HepG2 (cell line): Measurements from ENCODE around the gene ZNF597. TPM values are rescaled to one million over a fixed set of nuclear protein-coding genes. Genes with fewer than 3 reads are reported as not detected.

ENCODE experiments used
- ATAC-seq: fragments of 200-7000 bp; cut with Tn5 transposase; 3 replicates; pipeline ENCODE4 v1.9.1; 2020; ENCODE audit warnings: mild to moderate bottlenecking, moderate library complexity
- BruUV-seq: library from RNA; stranded (reverse); fragments of 400-500 nt; replicated peaks from 2 replicates; lab custom pipeline; 2021; lab: Mats Ljungman, UMichigan
- CTCF ChIA-PET: fragments of 300-600 bp; formaldehyde crosslinking; extraction: SDS; loops from one replicate; lab custom pipeline; 2021; ENCODE audit warnings: low total read pairs, inconsistent platforms, low intra/inter-chr PET ratio; lab: Yijun Ruan, JAX
- POLR2A ChIA-PET: fragments of 350-600 bp; sonication (Branson Sonifier 250); formaldehyde crosslinking; loops from one replicate; lab custom pipeline; 2020; ENCODE audit warnings: antibody characterized with exemption, inconsistent platforms; lab: Yijun Ruan, JAX
- DNase-seq: peaks from one replicate; pipeline ENCODE4 v3.0.0-alpha.2; 2015; ENCODE audit warnings: low spot score
- FAIRE-seq: peaks from 3 replicates; lab custom pipeline; 2011; peaks lifted over from hg19 to GRCh38; lab: Jason Lieb, UNC
- H2AFZ ChIP-seq: one replicate; pipeline ENCODE4 v1.6.1; 2011; ENCODE audit warnings: low read length, inconsistent platforms
- H3K27ac ChIP-seq: fragments of 300-600 bp; 3 replicates; pipeline ENCODE4 v1.8.0; 2011; ENCODE audit warnings: mixed run types, mild to moderate bottlenecking, mixed read lengths, low read length, inconsistent platforms; ENCODE audit not compliant: insufficient read depth; ENCODE audit errors: extremely low read length
- H3K27me3 ChIP-seq, 2 experiments: fragments of 200-600 bp in 1 of 2; 2 replicates in 1 of 2; 3 replicates in 1 of 2; pipeline versions ENCODE4 v1.6.0 to v1.8.0; 2011; ENCODE audit warnings: low read length in 2 of 2, mild to moderate bottlenecking in 2 of 2, moderate library complexity in 2 of 2, inconsistent platforms in 1 of 2; ENCODE audit not compliant: insufficient read depth in 2 of 2, control insufficient read depth in 1 of 2
- H3K36me3 ChIP-seq, 2 experiments: fragments of 200-600 bp in 1 of 2; replicated peaks in 1 of 2; 2 replicates in 1 of 2; 3 replicates in 1 of 2; pipeline versions ENCODE4 v1.5.1 to v1.8.0; 2011; ENCODE audit warnings: low read length in 2 of 2, inconsistent platforms in 1 of 2; ENCODE audit not compliant: insufficient read depth in 2 of 2, control insufficient read depth in 1 of 2
- H3K4me1 ChIP-seq: 2 replicates; pipeline ENCODE4 v1.5.1; 2012; ENCODE audit warnings: low read length, inconsistent platforms; ENCODE audit not compliant: insufficient read depth
- H3K4me2 ChIP-seq: 2 replicates; pipeline ENCODE4 v1.6.0; 2011; ENCODE audit warnings: low read depth, low read length, inconsistent platforms
- H3K4me3 ChIP-seq, 3 experiments: fragments of 200-600 bp in 1 of 3; sonication (generic), shearing (Covaris generic) in 1 of 3; replicated peaks in 1 of 3; 2 replicates each; pipeline ENCODE4 v1.5.1; 2011 to 2016; ENCODE audit warnings: low read length in 3 of 3, inconsistent platforms in 2 of 3, low read depth in 2 of 3, mild to moderate bottlenecking in 2 of 3, control low read depth in 1 of 3, mixed read lengths in 1 of 3; ENCODE audit not compliant: insufficient read depth in 1 of 3
- H3K79me2 ChIP-seq: one replicate; pipeline ENCODE4 v1.6.1; 2011; ENCODE audit warnings: low read length, inconsistent platforms; ENCODE audit not compliant: insufficient read depth
- H3K9ac ChIP-seq: 2 replicates; pipeline ENCODE4 v1.6.0; 2011; ENCODE audit warnings: mild to moderate bottlenecking, low read depth, low read length, inconsistent platforms; ENCODE audit not compliant: insufficient read depth
- H3K9me3 ChIP-seq: 2 replicates; pipeline ENCODE4 v1.5.1; 2012; ENCODE audit warnings: mild to moderate bottlenecking, low read length
- H4K20me1 ChIP-seq: 2 replicates; pipeline ENCODE4 v1.6.0; 2011; ENCODE audit warnings: inconsistent platforms, mild to moderate bottlenecking, low read length, moderate library complexity; ENCODE audit not compliant: insufficient read depth
- ELF1 ChIP-seq: sonication (generic); formaldehyde crosslinking; IDR thresholded peaks from 2 replicates; pipeline ENCODE4 v1.4.0; 2020; ENCODE audit warnings: missing genetic modification reagents
- MED13 ChIP-seq: sonication (generic); formaldehyde crosslinking; IDR thresholded peaks from 2 replicates; pipeline ENCODE4 v1.5.0; 2020; ENCODE audit warnings: missing genetic modification reagents
- NR2F2 ChIP-seq: IDR thresholded peaks from 2 replicates; pipeline ENCODE4 v1.6.1; 2012; ENCODE audit warnings: low read depth, inconsistent platforms, borderline replicate concordance
- REPIN1 ChIP-seq: sonication (generic); formaldehyde crosslinking; IDR thresholded peaks from 2 replicates; pipeline ENCODE4 v1.8.0; 2022; ENCODE audit warnings: missing genetic modification reagents, low read depth, mild to moderate bottlenecking, borderline replicate concordance
- SMAD9 ChIP-seq: sonication (generic); formaldehyde crosslinking; IDR thresholded peaks from 2 replicates; pipeline ENCODE4 v1.5.1; 2020; ENCODE audit warnings: mild to moderate bottlenecking, missing genetic modification reagents
- STAT5B ChIP-seq: sonication (generic); formaldehyde crosslinking; IDR thresholded peaks from 2 replicates; pipeline ENCODE4 v1.4.0; 2020; ENCODE audit warnings: missing genetic modification reagents
- ZIK1 ChIP-seq: sonication (generic); formaldehyde crosslinking; IDR thresholded peaks from 2 replicates; pipeline ENCODE4 v1.5.0; 2020; ENCODE audit warnings: mild to moderate bottlenecking, low read depth, missing genetic modification reagents, borderline replicate concordance
- ZNF20 ChIP-seq: sonication (generic); formaldehyde crosslinking; IDR thresholded peaks from 2 replicates; pipeline ENCODE4 v1.4.0; 2020; ENCODE audit warnings: mild to moderate bottlenecking, moderate library complexity, missing genetic modification reagents
- WGBS: methylation state at CpG from one replicate; pipeline ENCODE4 v1.1.6; 2017; ENCODE audit warnings: low lambda C conversion rate; 5-methylcytosine and 5-hydroxymethylcytosine counted together
- in situ Hi-C: cut with HindIII; loops from 2 replicates; pipeline ENCODE4 v1.10.0; 2017; ENCODE audit warnings: low pct_unique_long_range_greater_than_20kb; ENCODE audit not compliant: extremely low pct_ligation_motif_present
- intact Hi-C: fragments of 100-400 bp; cut with micrococcal nuclease; formaldehyde crosslinking; loops from one replicate; pipeline ENCODE4 v1.10.0; 2022; ENCODE audit not compliant: unreplicated experiment
- polyA plus RNA-seq, 8 experiments: library from polyadenylated mRNA; depleted of rRNA in 3 of 8; stranded (reverse) in 7 of 8; unstranded in 1 of 8; fragments of >200 nt; fragmentation: Illumina TruSeq in 4 of 8; extraction: Trizol in 4 of 8; gene quantifications; 2 replicates each; pipeline versions ENCODE4 v1.2.1 to v1.2.3, GENCODE V29; 2011 to 2016; ENCODE audit warnings: low read depth in 4 of 8, missing spikeins in 1 of 8, mixed read lengths in 1 of 8; ENCODE audit not compliant: insufficient read depth in 1 of 8
- total RNA-seq, 5 experiments: library from RNA; depleted of rRNA; stranded (reverse); fragments of >200 nt; fragmentation: Illumina TruSeq; extraction: Trizol; gene quantifications; 2 replicates each; pipeline ENCODE4 v1.2.3, GENCODE V29; 2016; ENCODE audit warnings: low read depth in 1 of 5
- TF ChIP-seq, protein P1 (sequence below): sonication (generic); formaldehyde crosslinking; IDR thresholded peaks from 2 replicates; pipeline ENCODE4 v1.4.0; 2020; ENCODE audit warnings: missing genetic modification reagents
- TF ChIP-seq, protein P2 (sequence below): sonication (generic); formaldehyde crosslinking; IDR thresholded peaks from 2 replicates; pipeline ENCODE4 v1.4.0; 2020; ENCODE audit warnings: missing genetic modification reagents
- TF ChIP-seq, protein P3 (sequence below): sonication (generic); formaldehyde crosslinking; IDR thresholded peaks from 2 replicates; pipeline ENCODE4 v1.5.0; 2020; ENCODE audit warnings: mild to moderate bottlenecking, missing genetic modification reagents
- TF ChIP-seq, protein P4 (sequence below): IDR thresholded peaks from 2 replicates; pipeline ENCODE4 v1.6.1; 2016

Gene ZNF597
- total and polyA plus RNA-seq, 2 of the 13 experiments (the other 11 are each of a cell fraction or from before 2014, with no cell fraction given) = 1.3 to 2.4 TPM

DNA sequence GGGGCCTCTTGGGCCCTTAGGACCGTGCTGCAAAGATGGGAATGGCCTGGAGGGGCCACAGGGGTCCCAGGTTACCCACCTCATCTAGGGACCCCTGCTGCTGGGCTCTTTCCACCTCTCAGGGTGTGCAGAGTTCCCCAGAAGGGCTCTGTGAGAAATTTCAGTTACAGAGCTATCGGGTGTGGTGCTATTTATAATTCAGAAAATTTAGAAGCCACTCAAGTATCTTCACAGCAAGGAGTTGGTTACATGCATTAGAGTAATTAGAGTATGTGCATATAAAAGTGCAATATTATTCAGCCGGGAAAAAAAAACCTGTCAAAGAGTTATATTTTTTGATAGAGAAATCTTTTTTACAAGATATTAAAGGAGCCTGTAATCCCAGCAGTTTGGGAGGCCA, 33.1 kb upstream of the ZNF597 start:
- H3K79me2 ChIP-seq = peaks cover 73% of the 10 kb centered on the region
- H2AFZ ChIP-seq = no peak overlapping the region
- H3K4me2 ChIP-seq = no peak overlapping the region
- H3K27me3 ChIP-seq = no peaks in the 10 kb centered on the region
- ChIA-PET POLR2A (no interaction called here), CTCF (no interaction called here)
- DNase-seq (no peak), FAIRE-seq (no peak)
- no peak overlapping the region for H3K27ac ChIP-seq
- in situ Hi-C loops = no loop called here
- 96% methylated on average over 3 of the region's 3 CpGs for WGBS
- no TSS peak for BruUV-seq
- intact Hi-C loops = no loop called here
- H3K9me3 ChIP-seq = no peaks in the 10 kb centered on the region
- peaks cover 19 to 39% of the 10 kb centered on the region in 2 experiments; a peak in 4 of 5 replicates for H3K36me3 ChIP-seq
- H3K4me3 ChIP-seq = no peak overlapping the region
- TF ChIP-seq ZIK1 = no peak
- no peak for TF ChIP-seq NR2F2
- no peak for TF ChIP-seq REPIN1 (CRISPR knock-in tag)
- no peak for TF ChIP-seq MED13 (CRISPR knock-in tag)
- TF ChIP-seq SMAD9 (CRISPR knock-in tag) = no peak
- TF ChIP-seq ZNF20 = no peak
- TF ChIP-seq STAT5B (CRISPR knock-in tag) = no peak
- TF ChIP-seq, protein P1, sequence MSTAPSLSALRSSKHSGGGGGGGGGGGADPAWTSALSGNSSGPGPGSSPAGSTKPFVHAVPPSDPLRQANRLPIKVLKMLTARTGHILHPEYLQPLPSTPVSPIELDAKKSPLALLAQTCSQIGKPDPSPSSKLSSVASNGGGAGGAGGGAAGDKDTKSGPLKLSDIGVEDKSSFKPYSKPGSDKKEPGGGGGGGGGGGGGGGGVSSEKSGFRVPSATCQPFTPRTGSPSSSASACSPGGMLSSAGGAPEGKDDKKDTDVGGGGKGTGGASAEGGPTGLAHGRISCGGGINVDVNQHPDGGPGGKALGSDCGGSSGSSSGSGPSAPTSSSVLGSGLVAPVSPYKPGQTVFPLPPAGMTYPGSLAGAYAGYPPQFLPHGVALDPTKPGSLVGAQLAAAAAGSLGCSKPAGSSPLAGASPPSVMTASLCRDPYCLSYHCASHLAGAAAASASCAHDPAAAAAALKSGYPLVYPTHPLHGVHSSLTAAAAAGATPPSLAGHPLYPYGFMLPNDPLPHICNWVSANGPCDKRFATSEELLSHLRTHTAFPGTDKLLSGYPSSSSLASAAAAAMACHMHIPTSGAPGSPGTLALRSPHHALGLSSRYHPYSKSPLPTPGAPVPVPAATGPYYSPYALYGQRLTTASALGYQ = no peak
- no peak for TF ChIP-seq ELF1 (CRISPR knock-in tag)
- TF ChIP-seq, protein P2, sequence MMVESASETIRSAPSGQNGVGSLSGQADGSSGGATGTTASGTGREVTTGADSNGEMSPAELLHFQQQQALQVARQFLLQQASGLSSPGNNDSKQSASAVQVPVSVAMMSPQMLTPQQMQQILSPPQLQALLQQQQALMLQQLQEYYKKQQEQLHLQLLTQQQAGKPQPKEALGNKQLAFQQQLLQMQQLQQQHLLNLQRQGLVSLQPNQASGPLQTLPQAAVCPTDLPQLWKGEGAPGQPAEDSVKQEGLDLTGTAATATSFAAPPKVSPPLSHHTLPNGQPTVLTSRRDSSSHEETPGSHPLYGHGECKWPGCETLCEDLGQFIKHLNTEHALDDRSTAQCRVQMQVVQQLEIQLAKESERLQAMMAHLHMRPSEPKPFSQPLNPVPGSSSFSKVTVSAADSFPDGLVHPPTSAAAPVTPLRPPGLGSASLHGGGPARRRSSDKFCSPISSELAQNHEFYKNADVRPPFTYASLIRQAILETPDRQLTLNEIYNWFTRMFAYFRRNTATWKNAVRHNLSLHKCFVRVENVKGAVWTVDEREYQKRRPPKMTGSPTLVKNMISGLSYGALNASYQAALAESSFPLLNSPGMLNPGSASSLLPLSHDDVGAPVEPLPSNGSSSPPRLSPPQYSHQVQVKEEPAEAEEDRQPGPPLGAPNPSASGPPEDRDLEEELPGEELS (CRISPR knock-in tag) = no peak
- TF ChIP-seq, protein P3, sequence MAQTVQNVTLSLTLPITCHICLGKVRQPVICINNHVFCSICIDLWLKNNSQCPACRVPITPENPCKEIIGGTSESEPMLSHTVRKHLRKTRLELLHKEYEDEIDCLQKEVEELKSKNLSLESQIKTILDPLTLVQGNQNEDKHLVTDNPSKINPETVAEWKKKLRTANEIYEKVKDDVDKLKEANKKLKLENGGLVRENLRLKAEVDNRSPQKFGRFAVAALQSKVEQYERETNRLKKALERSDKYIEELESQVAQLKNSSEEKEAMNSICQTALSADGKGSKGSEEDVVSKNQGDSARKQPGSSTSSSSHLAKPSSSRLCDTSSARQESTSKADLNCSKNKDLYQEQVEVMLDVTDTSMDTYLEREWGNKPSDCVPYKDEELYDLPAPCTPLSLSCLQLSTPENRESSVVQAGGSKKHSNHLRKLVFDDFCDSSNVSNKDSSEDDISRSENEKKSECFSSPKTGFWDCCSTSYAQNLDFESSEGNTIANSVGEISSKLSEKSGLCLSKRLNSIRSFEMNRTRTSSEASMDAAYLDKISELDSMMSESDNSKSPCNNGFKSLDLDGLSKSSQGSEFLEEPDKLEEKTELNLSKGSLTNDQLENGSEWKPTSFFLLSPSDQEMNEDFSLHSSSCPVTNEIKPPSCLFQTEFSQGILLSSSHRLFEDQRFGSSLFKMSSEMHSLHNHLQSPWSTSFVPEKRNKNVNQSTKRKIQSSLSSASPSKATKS = no peak
- TF ChIP-seq, protein P4, sequence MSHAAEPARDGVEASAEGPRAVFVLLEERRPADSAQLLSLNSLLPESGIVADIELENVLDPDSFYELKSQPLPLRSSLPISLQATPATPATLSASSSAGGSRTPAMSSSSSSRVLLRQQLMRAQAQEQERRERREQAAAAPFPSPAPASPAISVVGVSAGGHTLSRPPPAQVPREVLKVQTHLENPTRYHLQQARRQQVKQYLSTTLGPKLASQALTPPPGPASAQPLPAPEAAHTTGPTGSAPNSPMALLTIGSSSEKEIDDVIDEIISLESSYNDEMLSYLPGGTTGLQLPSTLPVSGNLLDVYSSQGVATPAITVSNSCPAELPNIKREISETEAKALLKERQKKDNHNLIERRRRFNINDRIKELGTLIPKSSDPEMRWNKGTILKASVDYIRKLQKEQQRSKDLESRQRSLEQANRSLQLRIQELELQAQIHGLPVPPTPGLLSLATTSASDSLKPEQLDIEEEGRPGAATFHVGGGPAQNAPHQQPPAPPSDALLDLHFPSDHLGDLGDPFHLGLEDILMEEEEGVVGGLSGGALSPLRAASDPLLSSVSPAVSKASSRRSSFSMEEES (CRISPR knock-in tag) = no peak
- TF ChIP-seq, all 625 proteins: peak for 0
- no peak overlapping the region for H3K9ac ChIP-seq
- peaks cover 13% of the 10 kb centered on the region for H3K4me1 ChIP-seq
- no peak for ATAC-seq
- H4K20me1 ChIP-seq = peaks cover 34% of the 10 kb centered on the region; the same call in 1 of the 2 replicates
